GM12872 (cell line): Measurements from ENCODE around the gene ABCG4.

Source experiments
- CTCF ChIP-seq: IDR thresholded peaks from 3 replicates; pipeline ENCODE4 v1.5.1; 2011; ENCODE audit warnings: low read depth, mild to moderate bottlenecking, low read length, moderate library complexity; ENCODE audit not compliant: insufficient read depth

Gene ABCG4

GRCh38 chr11:119118227-119118626 is 30.6 kb upstream of the ABCG4 start:
- no peak for TF ChIP-seq CTCF

DNA sequence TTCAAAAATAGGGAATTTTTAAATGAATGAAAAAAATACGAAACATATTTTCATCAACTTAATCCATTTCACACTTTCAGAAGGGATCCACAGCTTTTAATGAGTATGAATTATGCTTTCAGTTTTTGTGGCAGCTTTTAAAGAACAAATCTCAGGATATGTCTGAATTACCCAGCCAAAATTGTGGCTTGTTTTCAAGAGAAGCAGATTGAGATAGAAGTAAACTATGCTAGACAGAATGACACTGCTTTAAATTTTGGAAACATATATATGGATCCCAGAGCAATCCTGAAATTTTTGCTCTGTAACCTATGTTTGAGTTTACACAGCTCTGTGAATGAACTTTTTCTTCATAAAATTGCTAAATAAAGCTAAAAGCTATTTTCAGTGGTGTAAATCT is 29.9 kb upstream of the ABCG4 start:
- no peak for TF ChIP-seq CTCF

DNA sequence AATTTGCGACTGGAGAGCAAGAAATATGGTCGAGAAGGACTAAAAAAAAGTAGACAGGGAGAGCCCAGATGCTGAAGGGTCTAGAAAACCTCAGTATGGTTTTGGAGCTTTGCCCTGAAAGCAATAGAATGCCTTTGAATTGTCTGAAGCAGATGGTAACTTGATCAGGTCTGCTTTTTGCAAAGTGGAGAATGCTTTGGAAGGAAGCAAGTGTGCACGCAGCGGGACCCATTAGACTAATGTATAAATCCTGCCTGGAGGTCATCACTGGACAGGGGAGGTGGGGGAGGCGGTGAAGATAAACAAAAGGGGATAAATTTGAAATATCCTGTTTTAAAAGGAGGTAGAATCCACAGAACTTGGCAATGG is 28.2 kb upstream of the ABCG4 start:
- no peak for TF ChIP-seq CTCF

DNA sequence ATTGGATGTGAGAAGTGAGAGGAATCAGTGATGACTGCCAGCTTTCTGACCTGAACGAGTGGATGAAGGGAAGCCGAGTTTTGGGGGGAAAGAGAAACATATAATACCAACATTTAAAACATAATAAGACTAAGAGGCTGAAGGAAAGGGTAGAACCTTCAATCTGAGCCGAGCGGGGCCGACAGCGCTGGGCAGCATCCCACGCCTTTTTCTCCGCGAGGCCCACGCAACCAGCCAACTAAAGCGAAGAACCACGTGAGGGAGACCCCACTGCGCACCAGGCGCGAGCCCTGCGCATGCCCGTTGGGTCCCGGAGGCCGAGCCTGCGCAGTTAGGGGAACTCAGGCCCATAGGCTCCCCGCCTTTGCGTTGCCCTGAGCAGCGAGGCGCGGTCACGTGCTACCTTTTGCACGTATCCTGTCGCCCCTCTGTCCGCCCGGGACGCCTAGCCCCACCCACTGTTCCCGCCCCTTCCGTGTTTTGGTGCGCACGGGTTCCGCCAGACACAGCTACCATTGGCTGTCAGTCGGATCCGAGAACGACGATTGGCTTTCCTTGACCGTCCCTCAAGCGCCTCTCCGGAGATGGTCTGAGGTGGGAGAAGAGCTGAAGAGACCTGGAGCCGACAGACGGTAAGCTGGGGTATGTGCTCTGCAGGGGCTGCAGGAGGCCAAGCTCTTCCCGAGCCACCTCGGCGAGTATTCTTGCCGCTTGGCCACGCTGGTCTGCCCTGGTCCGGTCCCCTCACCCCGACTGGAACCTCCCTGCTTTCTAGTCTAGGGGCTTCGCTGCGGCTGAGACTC is 27.6 kb upstream of the ABCG4 start, which contains the start of gene HINFP:
HINFP (plus strand) TSS at position 573 of the 803 bp plus-strand sequence. CDS start 5,365 bp downstream, outside the sequence.
- TF ChIP-seq CTCF = no peak

DNA sequence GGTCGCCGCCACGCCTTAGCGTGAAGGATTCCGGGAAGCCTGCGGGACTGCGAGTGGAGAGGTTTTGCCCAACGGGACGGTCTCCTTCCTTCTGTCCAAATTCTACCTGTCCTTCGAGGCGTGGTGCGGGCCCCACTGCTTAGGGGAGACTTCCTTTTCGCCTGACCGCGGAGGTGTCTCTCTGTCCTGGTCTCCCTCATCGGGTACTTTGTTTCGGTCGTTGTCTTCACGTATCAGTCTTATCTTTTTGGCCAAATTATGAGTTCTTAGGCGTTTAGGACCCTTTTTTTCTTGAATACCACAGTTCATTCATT is 27.1 kb upstream of the ABCG4 start:
- no peak for TF ChIP-seq CTCF

- no peak for TF ChIP-seq CTCF
Observed at GRCh38 chr11:119125821-119126220, 23.0 kb upstream of the ABCG4 start.

GRCh38 chr11:119126675-119127268 is 22.1 kb upstream of the ABCG4 start:
- TF ChIP-seq CTCF = no peak
